Panc1 (cell line): Measurements from ENCODE around the gene TIMM17A. TPM values are rescaled to one million over a fixed set of nuclear protein-coding genes. Genes with fewer than 3 reads are reported as not detected.

Experiments used
- ATAC-seq: fragments of 200-7000 bp; cut with Tn5 transposase; 2 replicates; pipeline ENCODE4 v1.9.1; 2020; ENCODE audit warnings: mild to moderate bottlenecking, moderate library complexity
- BruUV-seq: library from RNA; stranded (reverse); fragments of 400-500 nt; replicated peaks from 2 replicates; lab custom pipeline; 2021; lab: Mats Ljungman, UMichigan
- CTCF ChIA-PET: fragments of 300-600 bp; sonication (Branson Sonifier 250); formaldehyde crosslinking; loops from one replicate; lab custom pipeline; 2022; ENCODE audit warnings: antibody characterized with exemption; lab: Charles Lee
- POLR2A ChIA-PET: fragments of 300-600 bp; sonication (Branson Sonifier 250); formaldehyde crosslinking; loops from one replicate; lab custom pipeline; 2022; ENCODE audit warnings: antibody characterized with exemption; lab: Charles Lee
- DNase-seq: peaks from one replicate; pipeline ENCODE4 v3.0.0-alpha.2; 2010; ENCODE audit warnings: low read depth, low spot score
- H3K27ac ChIP-seq: 2 replicates; pipeline ENCODE4 v1.5.1; 2011; ENCODE audit warnings: mild to moderate bottlenecking, low read length, inconsistent platforms
- H3K27me3 ChIP-seq: fragments of 200-500 bp; sonication (Bioruptor generic); 2 replicates; pipeline ENCODE4 v1.6.0; 2014; ENCODE audit warnings: low read length, inconsistent platforms; ENCODE audit not compliant: control insufficient read depth, insufficient read depth
- H3K36me3 ChIP-seq: fragments of 200-500 bp; sonication (Bioruptor generic); 2 replicates; pipeline ENCODE4 v1.5.1; 2014; ENCODE audit warnings: inconsistent platforms, mild to moderate bottlenecking, low read length, moderate library complexity; ENCODE audit not compliant: control insufficient read depth, insufficient read depth
- H3K4me1 ChIP-seq: 2 replicates; pipeline ENCODE4 v1.5.1; 2011; ENCODE audit warnings: inconsistent platforms, mild to moderate bottlenecking, low read length, moderate library complexity; ENCODE audit not compliant: control insufficient read depth, insufficient read depth
- H3K4me3 ChIP-seq, 2 experiments: 2 replicates each; pipeline ENCODE4 v1.5.1; 2011 to 2012; ENCODE audit warnings: low read depth in 2 of 2, low read length in 2 of 2, mild to moderate bottlenecking in 2 of 2, inconsistent platforms in 1 of 2, moderate library complexity in 1 of 2
- H3K9me3 ChIP-seq: fragments of 200-500 bp; sonication (Bioruptor generic); 2 replicates; pipeline ENCODE4 v1.5.1; 2014; ENCODE audit warnings: low read depth, mild to moderate bottlenecking, inconsistent platforms, low read length, moderate library complexity; ENCODE audit not compliant: control insufficient read depth, insufficient read depth
- CTCF ChIP-seq: fragments of 450-650 bp; IDR thresholded peaks from 2 replicates; pipeline ENCODE4 v1.5.1; 2017; ENCODE audit warnings: mild to moderate bottlenecking
- POLR2AphosphoS5 ChIP-seq: IDR thresholded peaks from 2 replicates; pipeline ENCODE4 v1.6.1; 2012; ENCODE audit warnings: mild to moderate bottlenecking, low read depth, low read length, moderate library complexity
- REST ChIP-seq, 2 experiments: IDR thresholded peaks; 2 replicates each; pipeline ENCODE4 v1.6.1; 2011 to 2012; ENCODE audit warnings: low read depth in 2 of 2, control low read depth in 1 of 2, low read length in 1 of 2, mild to moderate bottlenecking in 1 of 2, moderate library complexity in 1 of 2; ENCODE audit not compliant: insufficient read depth in 1 of 2
- SIN3A ChIP-seq: IDR thresholded peaks from 2 replicates; pipeline ENCODE4 v1.6.1; 2012; ENCODE audit warnings: low read depth, mild to moderate bottlenecking, low read length, moderate library complexity, borderline replicate concordance; ENCODE audit not compliant: insufficient read depth
- TCF7L2 ChIP-seq: IDR thresholded peaks from 2 replicates; pipeline ENCODE4 v1.6.1; 2011; ENCODE audit warnings: mild to moderate bottlenecking, low read depth, low read length, inconsistent platforms
- in situ Hi-C: cut with HindIII; loops from 2 replicates; pipeline ENCODE4 v1.10.0; 2016; ENCODE audit warnings: low sequenced_read_pairs, low pct_unique_long_range_greater_than_20kb
- intact Hi-C: fragments of 100-400 bp; cut with micrococcal nuclease; formaldehyde crosslinking; loops from one replicate; pipeline ENCODE4 v1.10.0; 2022; ENCODE audit not compliant: unreplicated experiment
- total RNA-seq: library from RNA; stranded (reverse); gene quantifications from one replicate; pipeline ENCODE4 v1.2.1, GENCODE V29; 2021; ENCODE audit not compliant: unreplicated experiment

The TIMM17A gene
- total RNA-seq, 1 experiment from 2014 or later = 118 TPM

- no peaks in the 10 kb centered on the region; the same call in 1 of the 2 replicates for H3K4me1 ChIP-seq
- POLR2A ChIA-PET = interaction anchor here (0.6 kb wide), 1 partner anchor 311 kb away, joined by 3 read pairs; no protein-coding TSS in a partner anchor
- in situ Hi-C loops (no loop called here), intact Hi-C loops (no loop called here)
- DNase-seq = no peak
- H3K27me3 ChIP-seq = peaks cover 3% of the 10 kb centered on the region
- ATAC-seq = no peak
- CTCF ChIA-PET = no interaction called here
- BruUV-seq = no TSS peak
- no peak overlapping the region for H3K27ac ChIP-seq
- H3K9me3 ChIP-seq = no peaks in the 10 kb centered on the region
- H3K4me3 ChIP-seq = no peak overlapping the region
- TF ChIP-seq REST (IDR thresholded peaks at IDR 0.05; ENCODE audit: insufficient read depth in 1 of 2, low read depth in 2 of 2, low read length in 1 of 2) (no peak), TCF7L2 (no peak), SIN3A (no peak), POLR2AphosphoS5 (no peak), CTCF (no peak)
- H3K36me3 ChIP-seq = no peaks in the 10 kb centered on the region
These were observed 13.2 kb upstream of the TIMM17A start for GRCh38 chr1:201942129-201942495.

- ChIA-PET POLR2A (no interaction called here), CTCF (no interaction called here)
- in situ Hi-C loops = no loop called here
- no peak for ATAC-seq
- no peak for TF ChIP-seq SIN3A
- TF ChIP-seq CTCF = no peak
- TF ChIP-seq TCF7L2 = no peak
- no peak for TF ChIP-seq REST (IDR thresholded peaks at IDR 0.05; ENCODE audit: insufficient read depth in 1 of 2, low read depth in 2 of 2, low read length in 1 of 2)
- TF ChIP-seq POLR2AphosphoS5 = no peak
- Histone ChIP-seq H3K9me3 (no peaks in the 10 kb centered on the region), H3K36me3 (no peaks in the 10 kb centered on the region), H3K27me3 (peaks cover 7% of the 10 kb centered on the region), H3K4me3 (no peak overlapping the region), H3K4me1 (no peaks in the 10 kb centered on the region; the same call in 1 of the 2 replicates), H3K27ac (no peak overlapping the region)
- no peak for DNase-seq
- BruUV-seq = no TSS peak
- intact Hi-C loops = no loop called here
These were observed 11.3 kb upstream of the TIMM17A start for GRCh38 chr1:201944002-201944401.
